K562 (cell line): ENCODE measurements around the gene SNAPC5. TPM values are rescaled to one million over a fixed set of nuclear protein-coding genes. Genes with fewer than 3 reads are reported as not detected.

Experiments used
- CBX2 ChIP-seq: fragments of 200-600 bp; sonication (generic); IDR thresholded peaks from one replicate; pipeline ENCODE4 v1.6.1; 2012; ENCODE audit warnings: mild to moderate bottlenecking, low read length, inconsistent platforms; ENCODE audit not compliant: insufficient read depth, poor library complexity, severe bottlenecking
- CGGBP1 ChIP-seq: fragments of 250-450 bp; sonication (Bioruptor Pico); IDR thresholded peaks from 2 replicates; pipeline ENCODE4 v1.9.0; 2021; ENCODE audit warnings: mild to moderate bottlenecking
- DMBX1 ChIP-seq: fragments of 250-450 bp; sonication (Bioruptor Pico); IDR thresholded peaks from 2 replicates; pipeline ENCODE4 v1.8.0; 2022; ENCODE audit warnings: inconsistent platforms, mild to moderate bottlenecking, moderate library complexity, borderline replicate concordance
- E2F1 ChIP-seq: sonication (generic); formaldehyde crosslinking; IDR thresholded peaks from 2 replicates; pipeline ENCODE4 v1.8.1; 2023; ENCODE audit warnings: mild to moderate bottlenecking, missing genetic modification reagents, moderate library complexity
- FOXJ3 ChIP-seq: sonication (generic); formaldehyde crosslinking; IDR thresholded peaks from 2 replicates; pipeline ENCODE4 v1.4.0; 2020; ENCODE audit warnings: mild to moderate bottlenecking, missing genetic modification reagents
- FOXK2 ChIP-seq, 2 experiments: fragments of 450-650 bp; IDR thresholded peaks in 1 of 2; conservative IDR thresholded peaks in 1 of 2; 2 replicates each; pipeline ENCODE4 v1.6.1; 2016; ENCODE audit warnings: low read depth in 2 of 2, mild to moderate bottlenecking in 1 of 2
- HMBOX1 ChIP-seq: sonication (generic); IDR thresholded peaks from 2 replicates; pipeline ENCODE4 v1.6.1; 2016
- NCOA4 ChIP-seq: fragments of 450-650 bp; IDR thresholded peaks from 2 replicates; pipeline ENCODE4 v1.6.1; 2018; ENCODE audit warnings: mild to moderate bottlenecking; ENCODE audit not compliant: partially characterized antibody
- OTX1 ChIP-seq: fragments of 450-650 bp; formaldehyde crosslinking; IDR thresholded peaks from 2 replicates; pipeline ENCODE4 v1.4.0; 2022; ENCODE audit warnings: mild to moderate bottlenecking
- PYGO2 ChIP-seq: fragments of 450-650 bp; IDR thresholded peaks from 2 replicates; pipeline ENCODE4 v1.6.1; 2016; ENCODE audit warnings: mild to moderate bottlenecking, missing genetic modification characterization, moderate library complexity, missing compliant biosample characterization
- ZBTB40 ChIP-seq, 2 experiments: fragments of 450-650 bp in 1 of 2; sonication (generic) in 1 of 2; formaldehyde crosslinking in 1 of 2; IDR thresholded peaks; 2 replicates each; pipeline versions ENCODE4 v1.7.1 to v1.9.0; 2016 to 2022; ENCODE audit warnings: inconsistent platforms in 1 of 2, mild to moderate bottlenecking in 1 of 2, missing genetic modification reagents in 1 of 2
- ZNF232 ChIP-seq: sonication (generic); formaldehyde crosslinking; IDR thresholded peaks from 2 replicates; pipeline ENCODE4 v1.8.0; 2022; ENCODE audit warnings: mild to moderate bottlenecking, missing genetic modification reagents
- ZNF431 ChIP-seq: sonication (generic); formaldehyde crosslinking; IDR thresholded peaks from 2 replicates; pipeline ENCODE4 v1.8.0; 2022; ENCODE audit warnings: mild to moderate bottlenecking, missing genetic modification reagents
- polyA plus RNA-seq, 8 experiments: library from polyadenylated mRNA; depleted of rRNA in 4 of 8; stranded (reverse) in 5 of 8; unstranded in 3 of 8; fragments of >200 nt; fragmentation: Nextera tagmentation in 2 of 8; fragmentation: Illumina TruSeq in 1 of 8; extraction: Ambion mirVana in 2 of 8; extraction: Trizol in 1 of 8; gene quantifications; 2 replicates each; pipeline versions ENCODE4 v1.2.1 to v1.2.3, GENCODE V29; 2011 to 2014; ENCODE audit warnings: inconsistent platforms in 1 of 8, missing spikeins in 1 of 8
- total RNA-seq, 7 experiments: library from RNA; depleted of rRNA in 6 of 7; stranded (reverse); fragments of >200 nt in 6 of 7; fragmentation: Illumina TruSeq in 2 of 7; extraction: Trizol in 2 of 7; gene quantifications; 2 replicates each; pipeline versions ENCODE4 v1.2.1 to v1.2.3, GENCODE V29; 2011 to 2021; ENCODE audit warnings: low replicate concordance in 1 of 7

The SNAPC5 gene
- total and polyA plus RNA-seq, 9 of the 15 experiments (the other 6 are each of a cell fraction or from before 2014, with no cell fraction given) = 52.8 to 155 (median 96.5) TPM

DNA sequence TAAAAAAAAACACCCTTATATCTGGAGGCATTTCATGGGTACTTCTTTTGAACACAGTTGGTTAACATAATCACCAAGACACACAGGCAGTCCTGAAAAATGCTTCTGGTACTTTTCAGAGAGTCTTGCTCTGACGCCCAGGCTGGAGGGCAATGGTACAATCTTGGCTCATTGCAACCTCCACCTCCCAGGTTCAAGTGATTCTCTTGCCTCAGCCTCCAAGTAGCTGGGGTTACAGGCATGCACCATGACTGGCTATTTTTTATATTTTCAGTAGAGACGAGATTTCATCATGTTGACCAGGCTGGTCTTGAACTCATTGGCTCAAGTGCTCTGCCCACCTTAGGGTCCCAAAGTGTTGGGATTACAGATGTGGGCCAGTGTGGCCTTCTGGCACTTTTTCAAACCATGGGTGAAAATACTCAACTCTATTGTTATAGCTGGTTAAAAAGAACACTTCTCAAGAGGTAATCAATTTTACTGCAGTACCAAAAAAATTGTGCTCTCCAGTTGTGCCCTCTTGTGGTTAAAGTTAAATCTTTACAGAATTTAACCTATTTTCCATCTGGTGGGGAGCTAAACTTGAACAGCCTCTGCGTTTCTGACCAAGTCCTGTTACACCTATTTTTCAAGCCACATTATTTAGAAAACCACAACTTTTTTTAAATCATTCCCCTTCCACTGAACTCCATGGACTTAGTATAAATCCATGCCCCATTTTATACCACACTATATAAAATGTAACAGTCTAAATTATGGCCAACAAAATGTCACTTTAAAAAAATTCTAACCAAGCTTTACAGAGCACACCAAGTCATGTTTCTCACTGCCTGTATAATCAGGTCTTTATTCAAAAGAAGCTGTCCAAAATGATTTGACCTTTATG lies 1.2 kb upstream of the SNAPC5 start (continued):
- TF ChIP-seq ZNF232 (no peak), OTX1 (CRISPR knock-in tag) (no peak), ZBTB40 (IDR thresholded peaks at IDR 0.05) (no peak), ZBTB40 (CRISPR knock-in tag; IDR thresholded peaks at IDR 0.05) (no peak), CBX2 (no peak), CGGBP1 (CRISPR knock-in tag) (0 out of 2 replicates have a peak, but pooled peaks have one; percentile 59), HMBOX1 (0 out of 2 replicates have a peak, but pooled peaks have one; percentile 9), FOXK2 (conservative IDR thresholded peaks at IDR 0.05 in 1 of 2, IDR thresholded peaks at IDR 0.05 in 1 of 2; ENCODE audit: low read depth in 2 of 2) (no peak), PYGO2 (no peak), FOXJ3 (CRISPR knock-in tag) (no peak), NCOA4 (no peak), DMBX1 (CRISPR knock-in tag) (no peak), ZNF431 (no peak), E2F1 (CRISPR knock-in tag) (no peak)
